GM12878 (cell line): Measurements from ENCODE around the gene FOXA2. TPM values are rescaled to one million over a fixed set of nuclear protein-coding genes. Genes with fewer than 3 reads are reported as not detected.

ENCODE experiments used
- ATAC-seq: fragments of 200-7000 bp; cut with Tn5 transposase; 3 replicates; pipeline ENCODE4 v1.9.1; 2020; ENCODE audit warnings: mild to moderate bottlenecking, moderate library complexity
- BruUV-seq: library from RNA; stranded (reverse); fragments of 400-500 nt; replicated peaks from 2 replicates; lab custom pipeline; 2021; lab: Mats Ljungman, UMichigan
- CTCF ChIA-PET: fragments of 300-600 bp; sonication (Branson Sonifier 250); formaldehyde crosslinking; extraction: SDS; loops from one replicate; lab custom pipeline; 2021; ENCODE audit warnings: inconsistent platforms; lab: Yijun Ruan, JAX
- POLR2A ChIA-PET: fragments of 350-600 bp; formaldehyde crosslinking; extraction: SDS; loops from one replicate; lab custom pipeline; 2021; ENCODE audit warnings: inconsistent platforms; lab: Charles Lee
- RAD21 ChIA-PET: fragments of 300-600 bp; sonication (Branson Sonifier 250); formaldehyde crosslinking; loops from one replicate; lab custom pipeline; 2023; ENCODE audit warnings: antibody characterized with exemption; ENCODE audit not compliant: unreplicated experiment; lab: Charles Lee
- SMC1A ChIA-PET: fragments of 300-600 bp; sonication (Branson Sonifier 250); formaldehyde crosslinking; loops from one replicate; lab custom pipeline; 2023; ENCODE audit not compliant: unreplicated experiment, uncharacterized antibody; lab: Charles Lee
- DNase-seq: peaks from one replicate; pipeline ENCODE4 v3.0.0-alpha.2; 2011; ENCODE audit warnings: low read depth, low spot score
- FAIRE-seq: peaks from 3 replicates; lab custom pipeline; 2011; peaks lifted over from hg19 to GRCh38; lab: Jason Lieb, UNC
- H2AFZ ChIP-seq: 2 replicates; pipeline ENCODE4 v1.6.0; 2011; ENCODE audit warnings: low read depth, low read length, control low read depth; ENCODE audit not compliant: control insufficient read depth
- H3K27ac ChIP-seq: 2 replicates; pipeline ENCODE4 v1.5.1; 2011; ENCODE audit warnings: control low read depth; ENCODE audit not compliant: control insufficient read depth, insufficient read depth
- H3K27me3 ChIP-seq, 2 experiments: replicated peaks in 1 of 2; 2 replicates each; pipeline versions ENCODE4 v1.6.0 to v1.6.1; 2011; ENCODE audit warnings: low read length in 1 of 2; ENCODE audit not compliant: control insufficient read depth in 2 of 2, insufficient read depth in 2 of 2
- H3K36me3 ChIP-seq, 2 experiments: 2 replicates each; pipeline ENCODE4 v1.5.1; 2011; ENCODE audit warnings: low read length in 1 of 2; ENCODE audit not compliant: control insufficient read depth in 2 of 2, insufficient read depth in 2 of 2
- H3K4me1 ChIP-seq: 2 replicates; pipeline ENCODE4 v1.6.1; 2011; ENCODE audit warnings: mild to moderate bottlenecking, low read length, moderate library complexity, mixed read lengths; ENCODE audit not compliant: control insufficient read depth, insufficient read depth
- H3K4me2 ChIP-seq: 2 replicates; pipeline ENCODE4 v1.6.0; 2011; ENCODE audit warnings: control low read depth; ENCODE audit not compliant: control insufficient read depth, insufficient read depth
- H3K4me3 ChIP-seq: fragments of 200-600 bp; sonication (generic); 2 replicates; pipeline ENCODE4 v1.5.1; 2016
- H3K79me2 ChIP-seq: 2 replicates; pipeline ENCODE4 v1.6.0; 2011; ENCODE audit warnings: low read length; ENCODE audit not compliant: control insufficient read depth, insufficient read depth
- H3K9ac ChIP-seq: 2 replicates; pipeline ENCODE4 v1.8.0; 2011; ENCODE audit warnings: low read length, control low read depth, mixed read lengths; ENCODE audit not compliant: control insufficient read depth, insufficient read depth
- H3K9me3 ChIP-seq: replicated peaks from 3 replicates; pipeline ENCODE4 v1.5.1; 2011; ENCODE audit warnings: mild to moderate bottlenecking, low read length; ENCODE audit not compliant: control insufficient read depth, insufficient read depth
- H4K20me1 ChIP-seq: 2 replicates; pipeline ENCODE4 v1.6.0; 2011; ENCODE audit not compliant: control insufficient read depth, insufficient read depth
- CHD1 ChIP-seq: IDR thresholded peaks from 2 replicates; pipeline ENCODE4 v1.6.1; 2012; ENCODE audit warnings: low read depth, low read length, improper control_type of control experiment
- CUX1 ChIP-seq: IDR thresholded peaks from 2 replicates; pipeline ENCODE4 v1.6.1; 2012; ENCODE audit warnings: improper control_type of control experiment, low read depth, low read length; ENCODE audit not compliant: insufficient replicate concordance
- EZH2 ChIP-seq: IDR thresholded peaks from 2 replicates; pipeline ENCODE4 v1.6.1; 2012; ENCODE audit warnings: low read depth, mild to moderate bottlenecking, control low read depth, inconsistent platforms, low read length, borderline replicate concordance; ENCODE audit not compliant: control insufficient read depth
- MEF2A ChIP-seq: IDR thresholded peaks from 2 replicates; pipeline ENCODE4 v1.6.1; 2011; ENCODE audit warnings: low read depth, mild to moderate bottlenecking, low read length, moderate library complexity; ENCODE audit not compliant: insufficient read depth
- SMAD5 ChIP-seq: IDR thresholded peaks from 2 replicates; pipeline ENCODE4 v1.6.1; 2016; ENCODE audit warnings: antibody characterized with exemption, low read depth
- SUZ12 ChIP-seq: fragments of 200-600 bp; sonication (generic); IDR thresholded peaks from one replicate; pipeline ENCODE4 v1.6.1; 2018; ENCODE audit warnings: antibody characterized with exemption, mild to moderate bottlenecking; ENCODE audit not compliant: unreplicated experiment
- WRNIP1 ChIP-seq: IDR thresholded peaks from 2 replicates; pipeline ENCODE4 v1.6.1; 2011; ENCODE audit warnings: low read depth, low read length, improper control_type of control experiment, borderline replicate concordance
- in situ Hi-C: fragments of 300-500 bp; cut with MboI; formaldehyde crosslinking; loops from 9 replicates; pipeline ENCODE4 v1.14.3; 2018; ENCODE audit warnings: mixed read lengths
- intact Hi-C: fragments of 100-400 bp; cut with micrococcal nuclease; formaldehyde crosslinking; loops from one replicate; pipeline ENCODE4 v1.14.2; 2022; ENCODE audit not compliant: unreplicated experiment
- polyA plus RNA-seq, 11 experiments: library from polyadenylated mRNA; depleted of rRNA in 4 of 11; unstranded in 6 of 11; stranded (reverse) in 5 of 11; fragments of >200 nt; fragmentation: Nextera tagmentation in 4 of 11; fragmentation: Illumina TruSeq in 1 of 11; extraction: Ambion mirVana in 4 of 11; extraction: Trizol in 1 of 11; gene quantifications; 1 replicate in 1 of 11; 2 replicates in 10 of 11; pipeline versions ENCODE4 v1.2.1 to v1.2.3, GENCODE V29; 2011 to 2016; ENCODE audit warnings: inconsistent platforms in 2 of 11, missing spikeins in 2 of 11, low read depth in 1 of 11
- total RNA-seq, 4 experiments: library from RNA; depleted of rRNA in 3 of 4; stranded (reverse); fragments of >200 nt in 3 of 4; fragmentation: Illumina TruSeq in 1 of 4; extraction: Trizol in 1 of 4; gene quantifications; 2 replicates each; pipeline versions ENCODE4 v1.2.1 to v1.2.3, GENCODE V29; 2013 to 2021

Gene FOXA2
- total and polyA plus RNA-seq, 10 of the 15 experiments (the other 5 are each of a cell fraction or from before 2014, with no cell fraction given) = not detected

- TF ChIP-seq SUZ12 (no peak), MEF2A (no peak), WRNIP1 (no peak), CHD1 (no peak)
- TF ChIP-seq, all 136 proteins: peak for 0
Measured at GRCh38 chr20:22546344-22546743, 38.0 kb downstream of the FOXA2 start (continued).

GRCh38 chr20:22545045-22545444 is 39.3 kb downstream of the FOXA2 start:
- Histone ChIP-seq H2AFZ (no peak overlapping the region), H3K4me2 (no peak overlapping the region), H3K27me3 (no peaks in the 10 kb centered on the region), H3K9me3 (no peaks in the 10 kb centered on the region; the same call in 2 of the 3 replicates), H3K4me1 (no peaks in the 10 kb centered on the region), H3K9ac (no peak overlapping the region), H4K20me1 (no peaks in the 10 kb centered on the region), H3K79me2 (no peaks in the 10 kb centered on the region), H3K36me3 (no peaks in the 10 kb centered on the region), H3K4me3 (no peak overlapping the region), H3K27ac (no peak overlapping the region)
- no peak for ATAC-seq
- in situ Hi-C loops = no loop called here
- TF ChIP-seq CUX1 = no peak
- TF ChIP-seq SMAD5 = no peak
- no peak for TF ChIP-seq EZH2
- no peak for FAIRE-seq
- intact Hi-C loops = no loop called here
- ChIA-PET SMC1A (no interaction called here), POLR2A (no interaction called here), CTCF (no interaction called here), RAD21 (no interaction called here)
- no peak for DNase-seq
- no TSS peak for BruUV-seq
